ENCODE data around the gene HOXA9.

Gene HOXA9

GRCh38 chr7:27186668-27187474, 21.5 kb upstream of the HOXA9 start:
- Histone ChIP-seq H3K4me1 (ENCODE audit: insufficient read depth, low read length) (peaks cover 11% of the 10 kb centered on the region; the same call in 1 of the 2 replicates), H3K36me3 (ENCODE audit: insufficient read depth, low read length) (no peaks in the 10 kb centered on the region), H3K9ac (ENCODE audit: low read depth, low read length) (no peak overlapping the region), H3K9me3 (ENCODE audit: control insufficient read depth, insufficient read depth, low read length) (no peaks in the 10 kb centered on the region)

- Histone ChIP-seq H3K9me3 (ENCODE audit: control insufficient read depth, insufficient read depth, low read length) (no peaks in the 10 kb centered on the region), H3K36me3 (ENCODE audit: insufficient read depth, low read length) (no peaks in the 10 kb centered on the region), H3K4me1 (ENCODE audit: insufficient read depth, low read length) (peaks cover 7% of the 10 kb centered on the region; the same call in 1 of the 2 replicates), H3K9ac (ENCODE audit: low read depth, low read length) (no peak overlapping the region)
Measured at GRCh38 chr7:27185854-27186667, 20.7 kb upstream of the HOXA9 start.

- no peaks in the 10 kb centered on the region for H3K9me3 ChIP-seq (ENCODE audit: control insufficient read depth, insufficient read depth, low read length)
- no peaks in the 10 kb centered on the region for H3K36me3 ChIP-seq (ENCODE audit: insufficient read depth, low read length)
- peak within 1 kb of the TSS; percentile 44; the same call in 1 of the 2 replicates for H3K9ac ChIP-seq (ENCODE audit: low read depth, low read length)
- peaks cover 7% of the 10 kb centered on the region; the same call in 1 of the 2 replicates for H3K4me1 ChIP-seq (ENCODE audit: insufficient read depth, low read length)
Measured at GRCh38 chr7:27185013-27185853, 19.9 kb upstream of the HOXA9 start, which contains the start of gene HOXA11. Gene HOXA11, minus strand, starts transcription at chr7:27185232. Its CDS starts 88 bp downstream, at chr7:27185144.

GRCh38 chr7:27184337-27185012, 19.1 kb upstream of the HOXA9 start:
- Histone ChIP-seq H3K36me3 (ENCODE audit: insufficient read depth, low read length) (no peaks in the 10 kb centered on the region), H3K9me3 (ENCODE audit: control insufficient read depth, insufficient read depth, low read length) (no peaks in the 10 kb centered on the region), H3K9ac (ENCODE audit: low read depth, low read length) (peak overlapping the region; percentile 44; the same call in 1 of the 2 replicates), H3K4me1 (ENCODE audit: insufficient read depth, low read length) (peaks cover 7% of the 10 kb centered on the region; the same call in 1 of the 2 replicates)

- no peaks in the 10 kb centered on the region for H3K9me3 ChIP-seq (ENCODE audit: control insufficient read depth, insufficient read depth, low read length)
- peaks cover 7% of the 10 kb centered on the region; the same call in 1 of the 2 replicates for H3K4me1 ChIP-seq (ENCODE audit: insufficient read depth, low read length)
- H3K9ac ChIP-seq (ENCODE audit: low read depth, low read length) = peak overlapping the region; percentile 44; the same call in 1 of the 2 replicates
Measured at GRCh38 chr7:27183682-27184336, 18.5 kb upstream of the HOXA9 start.

GRCh38 chr7:27182861-27183681, 17.7 kb upstream of the HOXA9 start:
- H3K36me3 ChIP-seq (ENCODE audit: insufficient read depth, low read length) = no peaks in the 10 kb centered on the region
- peak overlapping the region; percentile 44; the same call in 1 of the 2 replicates for H3K9ac ChIP-seq (ENCODE audit: low read depth, low read length)
- H3K9me3 ChIP-seq (ENCODE audit: control insufficient read depth, insufficient read depth, low read length) = no peaks in the 10 kb centered on the region
- peaks cover 7% of the 10 kb centered on the region; the same call in 1 of the 2 replicates for H3K4me1 ChIP-seq (ENCODE audit: insufficient read depth, low read length)

More at GRCh38 chr7:27183682-27184336, 18.5 kb upstream of the HOXA9 start:
- H3K36me3 ChIP-seq (ENCODE audit: insufficient read depth, low read length) = no peaks in the 10 kb centered on the region

- Histone ChIP-seq H3K36me3 (ENCODE audit: insufficient read depth, low read length) (no peaks in the 10 kb centered on the region), H3K4me1 (ENCODE audit: insufficient read depth, low read length) (peaks cover 7% of the 10 kb centered on the region; the same call in 1 of the 2 replicates), H3K9me3 (ENCODE audit: control insufficient read depth, insufficient read depth, low read length) (no peaks in the 10 kb centered on the region), H3K9ac (ENCODE audit: low read depth, low read length) (no peak overlapping the region)
Measured at GRCh38 chr7:27182285-27182841, 17.0 kb upstream of the HOXA9 start.

GRCh38 chr7:27181795-27182275, 16.5 kb upstream of the HOXA9 start:
- Histone ChIP-seq H3K4me1 (ENCODE audit: insufficient read depth, low read length) (peaks cover 7% of the 10 kb centered on the region; the same call in 1 of the 2 replicates), H3K36me3 (ENCODE audit: insufficient read depth, low read length) (no peaks in the 10 kb centered on the region), H3K9me3 (ENCODE audit: control insufficient read depth, insufficient read depth, low read length) (no peaks in the 10 kb centered on the region), H3K9ac (ENCODE audit: low read depth, low read length) (no peak overlapping the region)

- Histone ChIP-seq H3K36me3 (ENCODE audit: insufficient read depth, low read length) (no peaks in the 10 kb centered on the region), H3K4me1 (ENCODE audit: insufficient read depth, low read length) (peaks cover 3% of the 10 kb centered on the region; the same call in 1 of the 2 replicates), H3K9ac (ENCODE audit: low read depth, low read length) (no peak overlapping the region), H3K9me3 (ENCODE audit: control insufficient read depth, insufficient read depth, low read length) (no peaks in the 10 kb centered on the region)
Measured at GRCh38 chr7:27180431-27181420, 15.4 kb upstream of the HOXA9 start.

GRCh38 chr7:27179503-27180430, 14.4 kb upstream of the HOXA9 start:
- no peaks in the 10 kb centered on the region for H3K9me3 ChIP-seq (ENCODE audit: control insufficient read depth, insufficient read depth, low read length)
- H3K4me1 ChIP-seq (ENCODE audit: insufficient read depth, low read length) = no peaks in the 10 kb centered on the region
- H3K9ac ChIP-seq (ENCODE audit: low read depth, low read length) = peak overlapping the region; percentile 2; the same call in 1 of the 2 replicates
- H3K36me3 ChIP-seq (ENCODE audit: insufficient read depth, low read length) = no peaks in the 10 kb centered on the region
